Keratinocyte (primary cell): ENCODE data around the gene PELI1. TPM values are rescaled to one million over a fixed set of nuclear protein-coding genes. Genes with fewer than 3 reads are reported as not detected.

ENCODE experiments used
- DNase-seq: peaks from one replicate; pipeline ENCODE4 v3.0.0-alpha.2; 2011; ENCODE audit warnings: low read depth, missing footprints, low spot score
- FAIRE-seq: peaks from 2 replicates; lab custom pipeline; 2011; peaks lifted over from hg19 to GRCh38; lab: Jason Lieb, UNC
- H2AFZ ChIP-seq: 2 replicates; pipeline ENCODE4 v1.6.0; 2012; ENCODE audit warnings: low read length, control low read depth, inconsistent platforms; ENCODE audit not compliant: control insufficient read depth
- H3K27ac ChIP-seq: 2 replicates; pipeline ENCODE4 v1.5.1; 2011; ENCODE audit warnings: low read length; ENCODE audit not compliant: control insufficient read depth, insufficient read depth
- H3K27me3 ChIP-seq: 3 replicates; pipeline ENCODE4 v1.6.0; 2011; ENCODE audit warnings: low read length; ENCODE audit not compliant: control insufficient read depth, insufficient read depth; ENCODE audit errors: extremely low read depth
- H3K36me3 ChIP-seq, 2 experiments: 2 replicates in 1 of 2; 3 replicates in 1 of 2; pipeline ENCODE4 v1.5.1; 2011; ENCODE audit warnings: low read length in 2 of 2, mild to moderate bottlenecking in 1 of 2; ENCODE audit not compliant: control insufficient read depth in 2 of 2, insufficient read depth in 2 of 2; ENCODE audit errors: extremely low read depth in 1 of 2
- H3K4me1 ChIP-seq: 3 replicates; pipeline ENCODE4 v1.5.1; 2011; ENCODE audit warnings: low read length; ENCODE audit not compliant: control insufficient read depth, insufficient read depth; ENCODE audit errors: extremely low read depth
- H3K4me2 ChIP-seq: 3 replicates; pipeline ENCODE4 v1.6.0; 2011; ENCODE audit warnings: low read depth, low read length; ENCODE audit not compliant: control insufficient read depth, insufficient read depth; ENCODE audit errors: extremely low read depth
- H3K4me3 ChIP-seq, 3 experiments: fragments of 200-600 bp in 1 of 3; sonication (generic) in 1 of 3; 2 replicates in 2 of 3; 3 replicates in 1 of 3; pipeline ENCODE4 v1.5.1; 2011 to 2016; ENCODE audit warnings: low read length in 3 of 3, mild to moderate bottlenecking in 3 of 3, control low read depth in 2 of 3, inconsistent platforms in 1 of 3, low read depth in 1 of 3, mixed read lengths in 1 of 3, mixed run types in 1 of 3, moderate library complexity in 1 of 3; ENCODE audit not compliant: control insufficient read depth in 2 of 3, insufficient read depth in 2 of 3; ENCODE audit errors: extremely low read depth in 1 of 3
- H3K79me2 ChIP-seq: 2 replicates; pipeline ENCODE4 v1.6.0; 2012; ENCODE audit warnings: low read length; ENCODE audit not compliant: control insufficient read depth, insufficient read depth
- H3K9ac ChIP-seq: 3 replicates; pipeline ENCODE4 v1.6.0; 2011; ENCODE audit warnings: low read length; ENCODE audit not compliant: control insufficient read depth, insufficient read depth; ENCODE audit errors: extremely low read depth
- H3K9me1 ChIP-seq: 3 replicates; pipeline ENCODE4 v1.6.0; 2011; ENCODE audit warnings: low read length; ENCODE audit not compliant: control insufficient read depth, insufficient read depth; ENCODE audit errors: extremely low read depth
- H3K9me3 ChIP-seq: 2 replicates; pipeline ENCODE4 v1.5.1; 2012; ENCODE audit warnings: low read depth, low read length; ENCODE audit not compliant: control insufficient read depth
- H4K20me1 ChIP-seq: 3 replicates; pipeline ENCODE4 v1.6.0; 2011; ENCODE audit warnings: low read length; ENCODE audit not compliant: control insufficient read depth, insufficient read depth; ENCODE audit errors: extremely low read depth
- CTCF ChIP-seq, 3 experiments: IDR thresholded peaks in 1 of 3; conservative IDR thresholded peaks in 1 of 3; optimal IDR thresholded peaks in 1 of 3; 2 replicates in 2 of 3; 3 replicates in 1 of 3; pipeline versions ENCODE3 to v1.5.1; 2011; ENCODE audit warnings: low read length in 3 of 3, mild to moderate bottlenecking in 3 of 3, moderate library complexity in 2 of 3, control low read depth in 1 of 3, inconsistent platforms in 1 of 3; ENCODE audit not compliant: insufficient read depth in 2 of 3; ENCODE audit errors: extremely low read depth in 1 of 3
- EZH2 ChIP-seq: IDR thresholded peaks from one replicate; pipeline ENCODE4 v1.6.1; 2012; ENCODE audit warnings: inconsistent platforms, mild to moderate bottlenecking, low read length, moderate library complexity
- dilution Hi-C: fragments of 300-500 bp; cut with MboI; formaldehyde crosslinking; loops from one replicate; pipeline ENCODE4 v1.7.0; 2020; ENCODE audit warnings: low sequenced_read_pairs; ENCODE audit not compliant: extremely low pct_ligation_motif_present
- polyA plus RNA-seq, 5 experiments: library from polyadenylated mRNA; depleted of rRNA in 3 of 5; stranded (reverse) in 3 of 5; stranded (forward) in 1 of 5; unstranded in 1 of 5; fragments of >200 nt; gene quantifications; 1 replicate in 1 of 5; 2 replicates in 3 of 5; 3 replicates in 1 of 5; pipeline versions ENCODE4 v1.2.1 to v1.2.3, GENCODE V29; 2011 to 2012; ENCODE audit warnings: missing spikeins in 2 of 5, low read depth in 1 of 5, low replicate concordance in 1 of 5

The PELI1 gene
- polyA plus RNA-seq, 1 donor (not counting 4 experiments of a cell fraction or from before 2014, with no cell fraction given) = 21.2 TPM

- Histone ChIP-seq H3K4me2 (no peak overlapping the region), H3K4me1 (peaks cover 2% of the 10 kb centered on the region), H3K4me3 (no peak overlapping the region), H3K9me3 (no peaks in the 10 kb centered on the region), H3K36me3 (no peaks in the 10 kb centered on the region), H3K27me3 (no peaks in the 10 kb centered on the region), H3K9ac (no peak overlapping the region), H4K20me1 (no peaks in the 10 kb centered on the region), H3K9me1 (no peaks in the 10 kb centered on the region), H3K79me2 (peaks cover 84% of the 10 kb centered on the region), H2AFZ (no peak overlapping the region), H3K27ac (no peak overlapping the region)
- DNase-seq = no peak
- TF ChIP-seq CTCF (optimal IDR thresholded peaks at IDR 0.05 in 1 of 3, IDR thresholded peaks at IDR 0.05 in 1 of 3, conservative IDR thresholded peaks at IDR 0.05 in 1 of 3; ENCODE audit: extremely low read depth in 1 of 3, insufficient read depth in 2 of 3, low read length in 3 of 3) (no peak), EZH2 (no peak)
- dilution Hi-C loops = no loop called here
- FAIRE-seq = no peak
These were observed 17.6 kb downstream of the PELI1 start for GRCh38 chr2:64126601-64127000.

- TF ChIP-seq CTCF (optimal IDR thresholded peaks at IDR 0.05 in 1 of 3, IDR thresholded peaks at IDR 0.05 in 1 of 3, conservative IDR thresholded peaks at IDR 0.05 in 1 of 3; ENCODE audit: extremely low read depth in 1 of 3, insufficient read depth in 2 of 3, low read length in 3 of 3) = no peak
- TF ChIP-seq EZH2 = no peak
- H3K9me1 ChIP-seq = no peaks in the 10 kb centered on the region
- peak; percentile 43 for FAIRE-seq
These were observed 19.6 kb downstream of the PELI1 start for GRCh38 chr2:64124571-64124970.

More at GRCh38 chr2:64124571-64124970, 19.6 kb downstream of the PELI1 start:
- no peaks in the 10 kb centered on the region for H3K9me3 ChIP-seq
- H3K36me3 ChIP-seq = no peaks in the 10 kb centered on the region
- no peak overlapping the region for H3K9ac ChIP-seq
- DNase-seq = no peak
- H4K20me1 ChIP-seq = no peaks in the 10 kb centered on the region
- no peak overlapping the region for H2AFZ ChIP-seq
- H3K4me2 ChIP-seq = no peak overlapping the region
- H3K4me3 ChIP-seq = no peak overlapping the region
- peaks cover 71% of the 10 kb centered on the region for H3K79me2 ChIP-seq
- peaks cover 21% of the 10 kb centered on the region for H3K4me1 ChIP-seq
- H3K27ac ChIP-seq = no peak overlapping the region
- no peaks in the 10 kb centered on the region for H3K27me3 ChIP-seq
- dilution Hi-C loops = no loop called here
